Measurements from ENCODE around the gene DDX23.
A peak's percentile ranks its signal among the peaks of the same experiment; 100 is the strongest.

Gene DDX23

GRCh38 chr12:48851883-48852733 is at the start of gene DDX23:
Gene DDX23, minus strand, starts transcription at chr12:48852163. Its CDS starts 6,381 bp downstream, at chr12:48845782.
- peak within 1 kb of the TSS; percentile 100 for H3K27ac Mint-ChIP-seq (ENCODE audit: low read depth)

GRCh38 chr12:48901278-48901677 is 49.3 kb upstream of the DDX23 start:
- ATAC-seq (replicated peaks; ENCODE audit: extremely low read depth, poor library complexity, severe bottlenecking) (no peak), DNase-seq (ENCODE audit: low spot score in 2 of 2) (no peak)
- Mint-ChIP-seq H3K27ac (ENCODE audit: low read depth) (no peak overlapping the region), H3K36me3 (ENCODE audit: insufficient read depth) (peaks cover 2% of the 10 kb centered on the region), H3K4me3 (no peak overlapping the region), H3K27me3 (peaks cover 10% of the 10 kb centered on the region), H3K9me3 (no peaks in the 10 kb centered on the region), H3K4me1 (peaks cover 5% of the 10 kb centered on the region)

More at GRCh38 chr12:48851883-48852733, at the start of gene DDX23:
- Mint-ChIP-seq H3K27me3 (no peaks in the 10 kb centered on the region), H3K4me1 (peaks cover 42% of the 10 kb centered on the region), H3K36me3 (ENCODE audit: insufficient read depth) (peaks cover 32% of the 10 kb centered on the region), H3K9me3 (no peaks in the 10 kb centered on the region), H3K4me3 (peak within 1 kb of the TSS; percentile 99)
- ATAC-seq (replicated peaks; ENCODE audit: extremely low read depth, poor library complexity, severe bottlenecking) (peak; percentile 91), DNase-seq (ENCODE audit: low spot score in 2 of 2) (peak; percentile 71 to 83)

- Mint-ChIP-seq H3K4me1 (peaks cover 5% of the 10 kb centered on the region), H3K9me3 (no peaks in the 10 kb centered on the region), H3K4me3 (no peak overlapping the region), H3K36me3 (ENCODE audit: insufficient read depth) (peaks cover 2% of the 10 kb centered on the region), H3K27me3 (peaks cover 14% of the 10 kb centered on the region), H3K27ac (ENCODE audit: low read depth) (no peak overlapping the region)
- ATAC-seq (replicated peaks; ENCODE audit: extremely low read depth, poor library complexity, severe bottlenecking) (no peak), DNase-seq (ENCODE audit: low spot score in 2 of 2) (no peak)
Observed at GRCh38 chr12:48899651-48900050, 47.7 kb upstream of the DDX23 start.

- ATAC-seq (replicated peaks; ENCODE audit: extremely low read depth, poor library complexity, severe bottlenecking) (no peak), DNase-seq (ENCODE audit: low spot score in 2 of 2) (no peak)
- no peak overlapping the region for H3K27ac Mint-ChIP-seq (ENCODE audit: low read depth)
- H3K9me3 Mint-ChIP-seq = no peaks in the 10 kb centered on the region
- H3K36me3 Mint-ChIP-seq (ENCODE audit: insufficient read depth) = no peaks in the 10 kb centered on the region
- no peak overlapping the region for H3K4me3 Mint-ChIP-seq
- peaks cover 5% of the 10 kb centered on the region for H3K4me1 Mint-ChIP-seq
- H3K27me3 Mint-ChIP-seq = peaks cover 38% of the 10 kb centered on the region
Observed at GRCh38 chr12:48894271-48894670, 42.3 kb upstream of the DDX23 start.

- H3K27me3 Mint-ChIP-seq = peaks cover 28% of the 10 kb centered on the region
- no peaks in the 10 kb centered on the region for H3K36me3 Mint-ChIP-seq (ENCODE audit: insufficient read depth)
- H3K27ac Mint-ChIP-seq (ENCODE audit: low read depth) = peak overlapping the region; percentile 7
- no peak overlapping the region for H3K4me3 Mint-ChIP-seq
- H3K4me1 Mint-ChIP-seq = peaks cover 5% of the 10 kb centered on the region
- DNase-seq (ENCODE audit: low spot score in 2 of 2) (peak; percentile 63 to 64), ATAC-seq (replicated peaks; ENCODE audit: extremely low read depth, poor library complexity, severe bottlenecking) (peak; percentile 94)
- no peaks in the 10 kb centered on the region for H3K9me3 Mint-ChIP-seq
Observed at GRCh38 chr12:48890657-48891418, 38.9 kb upstream of the DDX23 start.

GRCh38 chr12:48889679-48890078 is 37.7 kb upstream of the DDX23 start:
- Mint-ChIP-seq H3K4me1 (peaks cover 5% of the 10 kb centered on the region), H3K27me3 (peaks cover 24% of the 10 kb centered on the region), H3K9me3 (no peaks in the 10 kb centered on the region), H3K27ac (ENCODE audit: low read depth) (no peak overlapping the region), H3K4me3 (no peak overlapping the region), H3K36me3 (ENCODE audit: insufficient read depth) (no peaks in the 10 kb centered on the region)
- DNase-seq (ENCODE audit: low spot score in 2 of 2) = no peak
- no peak for ATAC-seq (replicated peaks; ENCODE audit: extremely low read depth, poor library complexity, severe bottlenecking)

- no peaks in the 10 kb centered on the region for H3K4me1 Mint-ChIP-seq
- no peaks in the 10 kb centered on the region for H3K9me3 Mint-ChIP-seq
- H3K27ac Mint-ChIP-seq (ENCODE audit: low read depth) = no peak overlapping the region
- DNase-seq (ENCODE audit: low spot score in 2 of 2) = no peak
- no peak for ATAC-seq (replicated peaks; ENCODE audit: extremely low read depth, poor library complexity, severe bottlenecking)
- peaks cover 44% of the 10 kb centered on the region for H3K27me3 Mint-ChIP-seq
- no peaks in the 10 kb centered on the region for H3K36me3 Mint-ChIP-seq (ENCODE audit: insufficient read depth)
- no peak overlapping the region for H3K4me3 Mint-ChIP-seq
Observed at GRCh38 chr12:48883305-48884161, 31.6 kb upstream of the DDX23 start.

GRCh38 chr12:48882972-48883304 is 31.0 kb upstream of the DDX23 start:
- Mint-ChIP-seq H3K36me3 (ENCODE audit: insufficient read depth) (no peaks in the 10 kb centered on the region), H3K27ac (ENCODE audit: low read depth) (no peak overlapping the region), H3K9me3 (no peaks in the 10 kb centered on the region), H3K27me3 (peaks cover 44% of the 10 kb centered on the region), H3K4me3 (no peak overlapping the region), H3K4me1 (no peaks in the 10 kb centered on the region)
- no peak for ATAC-seq (replicated peaks; ENCODE audit: extremely low read depth, poor library complexity, severe bottlenecking)
- no peak for DNase-seq (ENCODE audit: low spot score in 2 of 2)

GRCh38 chr12:48882315-48882687 is 30.3 kb upstream of the DDX23 start:
- Mint-ChIP-seq H3K36me3 (ENCODE audit: insufficient read depth) (no peaks in the 10 kb centered on the region), H3K4me1 (no peaks in the 10 kb centered on the region), H3K9me3 (no peaks in the 10 kb centered on the region), H3K27me3 (peaks cover 44% of the 10 kb centered on the region), H3K4me3 (no peak overlapping the region), H3K27ac (ENCODE audit: low read depth) (no peak overlapping the region)
- no peak for DNase-seq (ENCODE audit: low spot score in 2 of 2)
- ATAC-seq (replicated peaks; ENCODE audit: extremely low read depth, poor library complexity, severe bottlenecking) = no peak

GRCh38 chr12:48881686-48882314 is 29.8 kb upstream of the DDX23 start:
- H3K4me1 Mint-ChIP-seq = no peaks in the 10 kb centered on the region
- no peak for ATAC-seq (replicated peaks; ENCODE audit: extremely low read depth, poor library complexity, severe bottlenecking)
- H3K4me3 Mint-ChIP-seq = no peak overlapping the region
- H3K9me3 Mint-ChIP-seq = no peaks in the 10 kb centered on the region
- no peaks in the 10 kb centered on the region for H3K36me3 Mint-ChIP-seq (ENCODE audit: insufficient read depth)
- peaks cover 44% of the 10 kb centered on the region for H3K27me3 Mint-ChIP-seq
- H3K27ac Mint-ChIP-seq (ENCODE audit: low read depth) = no peak overlapping the region
- no peak for DNase-seq (ENCODE audit: low spot score in 2 of 2)

GRCh38 chr12:48880647-48881046 is 28.7 kb upstream of the DDX23 start:
- no peaks in the 10 kb centered on the region for H3K4me1 Mint-ChIP-seq
- no peak overlapping the region for H3K4me3 Mint-ChIP-seq

GRCh38 chr12:48878548-48878947 is 26.6 kb upstream of the DDX23 start:
- Mint-ChIP-seq H3K27me3 (peaks cover 43% of the 10 kb centered on the region), H3K4me1 (no peaks in the 10 kb centered on the region), H3K9me3 (no peaks in the 10 kb centered on the region), H3K27ac (ENCODE audit: low read depth) (no peak overlapping the region), H3K4me3 (no peak overlapping the region), H3K36me3 (ENCODE audit: insufficient read depth) (no peaks in the 10 kb centered on the region)
- DNase-seq (ENCODE audit: low spot score in 2 of 2) (no peak), ATAC-seq (replicated peaks; ENCODE audit: extremely low read depth, poor library complexity, severe bottlenecking) (no peak)

More at GRCh38 chr12:48880647-48881046, 28.7 kb upstream of the DDX23 start:
- ATAC-seq (replicated peaks; ENCODE audit: extremely low read depth, poor library complexity, severe bottlenecking) (no peak), DNase-seq (ENCODE audit: low spot score in 2 of 2) (no peak)
- Mint-ChIP-seq H3K27me3 (peaks cover 44% of the 10 kb centered on the region), H3K36me3 (ENCODE audit: insufficient read depth) (no peaks in the 10 kb centered on the region), H3K9me3 (no peaks in the 10 kb centered on the region), H3K27ac (ENCODE audit: low read depth) (no peak overlapping the region)

Measured in central memory CD8-positive, alpha-beta T cell (primary cell).